GM18861 (cell line): ENCODE data around the gene TLE3.

ENCODE experiments used
- ATAC-seq: cut with Tn5 transposase; IDR thresholded peaks from one replicate; pipeline ENCODE4 v1.9.1; 2021; ENCODE audit not compliant: unreplicated experiment

Gene TLE3

DNA sequence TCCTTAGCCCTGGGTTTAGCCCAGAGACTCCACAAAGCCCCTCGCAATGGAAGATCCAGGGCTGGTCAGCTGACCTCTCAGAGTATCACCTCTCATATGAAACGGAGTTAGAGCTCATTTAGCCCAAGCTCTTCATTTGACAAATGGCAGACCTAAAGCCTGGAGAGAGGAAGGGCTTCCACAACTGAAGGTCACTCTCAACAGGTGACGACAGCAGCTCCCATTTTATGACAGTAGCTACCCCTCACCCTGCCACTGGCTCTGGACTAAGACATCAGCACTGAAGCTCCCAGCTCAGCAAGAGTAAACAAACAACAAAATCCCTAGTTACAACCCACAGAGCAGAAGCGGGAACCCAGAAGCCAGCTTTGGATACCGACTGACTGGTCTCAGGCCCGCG lies 33.7 kb downstream of the TLE3 start:
- ATAC-seq: no peak

GRCh38 chr15:70063261-70063925 lies 34.3 kb downstream of the TLE3 start:
- no peak for ATAC-seq

DNA sequence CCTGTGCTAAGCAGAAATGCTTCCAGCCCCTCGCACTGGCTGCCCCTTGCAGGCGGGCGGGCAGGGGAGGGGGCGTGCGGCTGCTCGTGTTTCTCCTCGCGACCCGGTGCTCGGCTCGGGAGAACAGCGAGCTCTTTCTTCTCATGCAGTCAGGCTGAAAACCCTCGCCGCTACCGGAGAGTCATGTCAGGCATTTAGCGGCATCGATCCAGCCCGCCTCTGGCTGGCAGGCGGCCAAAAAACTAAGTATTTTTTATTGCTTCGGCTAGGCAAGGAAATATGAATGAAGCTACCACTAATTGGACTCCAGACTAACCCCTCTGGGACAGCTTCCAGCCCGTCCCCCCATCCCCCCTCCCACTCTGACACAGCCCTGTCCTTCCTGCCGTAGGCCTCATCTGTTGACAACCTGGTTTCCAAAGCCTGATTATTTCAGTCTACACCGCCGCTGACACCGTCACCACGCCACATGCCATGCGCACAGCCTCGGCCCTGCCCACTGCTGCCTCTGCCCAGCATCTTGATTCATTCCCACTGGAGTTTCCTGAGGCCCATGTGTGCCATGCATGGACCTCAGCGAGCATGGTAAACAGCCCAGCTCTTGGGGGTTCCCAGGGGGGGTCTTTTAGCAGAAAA lies 35.3 kb downstream of the TLE3 start:
- ATAC-seq: no peak

- ATAC-seq: no peak
These were observed 35.9 kb downstream of the TLE3 start for GRCh38 chr15:70061696-70062270.

DNA sequence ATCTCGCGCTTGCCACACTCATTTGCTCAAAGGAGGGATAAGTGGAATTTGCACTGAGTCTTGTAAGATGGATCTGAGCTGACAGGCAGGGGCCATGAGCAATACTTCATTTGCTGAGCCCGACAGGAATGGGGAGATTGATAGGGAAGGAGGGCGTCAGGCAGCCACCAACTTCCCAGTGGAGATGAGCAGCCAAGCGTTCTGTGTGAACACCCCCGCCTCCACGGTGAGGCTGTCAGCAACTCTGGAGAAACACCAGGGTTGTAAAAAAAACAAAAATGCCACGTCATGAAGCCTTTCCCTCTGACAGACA lies 36.8 kb downstream of the TLE3 start:
- ATAC-seq: no peak

DNA sequence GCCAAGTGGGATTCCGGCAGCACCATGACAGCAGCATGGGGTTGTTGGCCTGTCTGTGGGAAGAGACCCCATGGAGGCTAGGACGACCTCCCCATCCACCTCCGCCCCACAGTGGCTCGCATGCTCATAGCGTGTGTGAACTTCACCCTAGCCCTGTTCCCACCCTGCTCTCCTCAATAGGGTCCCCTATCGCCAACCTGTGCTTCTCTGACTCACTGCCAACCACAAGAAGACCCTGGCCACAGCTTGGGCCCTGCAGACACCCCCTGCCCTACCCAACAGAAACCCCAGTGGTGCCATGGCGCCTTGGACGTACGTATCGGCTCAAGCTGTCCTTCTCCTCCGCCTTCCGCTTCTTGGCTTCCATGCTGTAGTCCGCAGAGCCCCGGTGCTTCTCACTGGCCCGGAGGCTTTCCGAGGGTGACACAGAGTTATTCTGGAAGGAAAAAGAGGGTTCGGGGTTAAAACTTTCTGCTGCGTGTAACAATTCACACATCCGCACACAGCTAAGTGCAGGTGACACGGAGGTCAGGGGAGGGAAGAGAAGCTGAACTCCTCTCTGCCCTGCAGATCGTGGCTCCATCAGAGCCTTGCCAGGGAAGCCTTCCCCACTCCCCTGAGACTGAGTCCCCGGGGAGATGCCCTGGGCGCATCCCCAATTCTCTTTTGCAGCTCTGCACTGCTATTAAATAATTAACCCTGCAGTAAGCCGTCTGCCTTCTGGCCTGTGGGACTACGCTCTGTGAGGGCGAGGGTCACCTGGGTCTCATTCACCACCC lies 37.3 kb downstream of the TLE3 start:
- no peak for ATAC-seq

GRCh38 chr15:70059476-70060213 lies 38.1 kb downstream of the TLE3 start:
- ATAC-seq: no peak

- no peak for ATAC-seq
These were observed 38.9 kb downstream of the TLE3 start for GRCh38 chr15:70058642-70059360.

DNA sequence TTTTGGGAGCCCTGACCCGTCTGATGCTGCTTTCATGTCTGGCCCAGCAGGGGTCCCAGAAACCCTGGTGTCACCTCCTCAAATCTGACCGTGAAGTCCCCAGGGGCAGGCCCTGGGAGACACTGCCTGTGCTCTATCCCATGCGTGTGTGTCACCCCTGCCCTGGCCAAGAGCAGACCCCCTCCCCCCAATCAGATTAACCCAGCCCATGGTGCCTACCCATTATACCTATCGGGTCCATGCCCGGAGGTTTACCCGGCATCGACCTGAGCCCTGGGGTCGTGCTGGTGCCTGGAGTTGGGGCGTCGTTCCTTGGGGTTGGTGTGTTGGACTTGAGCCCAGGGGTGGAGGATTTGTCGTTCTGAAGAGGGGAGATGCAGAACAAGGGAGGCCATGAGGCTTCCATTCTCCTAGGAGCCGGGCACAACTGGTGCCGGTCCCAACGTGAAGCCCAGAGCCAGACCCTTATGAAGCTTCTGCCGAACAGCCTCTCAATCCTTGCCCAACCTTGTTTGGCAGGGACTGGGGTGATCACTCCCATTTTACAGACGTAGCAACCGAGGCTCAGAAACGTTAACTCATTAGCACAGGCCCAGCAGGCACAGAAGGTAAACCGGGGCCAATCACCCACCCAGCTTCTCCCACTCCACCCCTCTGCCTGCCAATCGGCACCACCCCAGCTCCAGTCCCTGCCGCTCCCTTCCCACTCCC lies 39.6 kb downstream of the TLE3 start:
- no peak for ATAC-seq

- ATAC-seq: no peak
These were observed 41.5 kb downstream of the TLE3 start for GRCh38 chr15:70056091-70056680.

- no peak for ATAC-seq
These were observed 42.1 kb downstream of the TLE3 start for GRCh38 chr15:70055601-70056051.

DNA sequence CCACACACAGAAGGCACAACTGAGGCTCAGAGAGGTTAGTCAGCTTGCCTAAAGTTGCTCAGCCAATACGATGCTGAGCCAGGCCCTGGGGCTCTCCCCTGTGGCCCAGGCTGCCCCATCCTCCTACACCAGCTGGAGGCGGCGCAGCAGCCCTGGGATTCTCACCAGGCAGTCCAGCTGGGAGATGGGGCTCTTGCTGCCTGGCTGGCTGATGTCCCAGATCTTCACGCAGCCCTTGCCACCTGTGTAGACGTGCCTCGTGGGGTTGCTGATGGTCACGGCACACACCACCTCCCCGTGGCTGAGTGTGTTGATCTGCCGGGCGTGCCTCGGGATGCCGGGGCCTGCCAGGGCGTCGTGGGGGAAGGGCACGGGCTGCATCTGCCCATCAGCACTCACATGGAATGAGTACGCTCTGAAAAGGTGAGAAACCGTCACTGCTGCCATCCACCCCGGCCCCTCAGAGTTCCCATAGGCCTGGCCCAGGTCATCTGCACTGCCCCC lies 42.8 kb downstream of the TLE3 start:
- no peak for ATAC-seq

- ATAC-seq: no peak
These were observed 43.4 kb downstream of the TLE3 start for GRCh38 chr15:70054366-70054765.

DNA sequence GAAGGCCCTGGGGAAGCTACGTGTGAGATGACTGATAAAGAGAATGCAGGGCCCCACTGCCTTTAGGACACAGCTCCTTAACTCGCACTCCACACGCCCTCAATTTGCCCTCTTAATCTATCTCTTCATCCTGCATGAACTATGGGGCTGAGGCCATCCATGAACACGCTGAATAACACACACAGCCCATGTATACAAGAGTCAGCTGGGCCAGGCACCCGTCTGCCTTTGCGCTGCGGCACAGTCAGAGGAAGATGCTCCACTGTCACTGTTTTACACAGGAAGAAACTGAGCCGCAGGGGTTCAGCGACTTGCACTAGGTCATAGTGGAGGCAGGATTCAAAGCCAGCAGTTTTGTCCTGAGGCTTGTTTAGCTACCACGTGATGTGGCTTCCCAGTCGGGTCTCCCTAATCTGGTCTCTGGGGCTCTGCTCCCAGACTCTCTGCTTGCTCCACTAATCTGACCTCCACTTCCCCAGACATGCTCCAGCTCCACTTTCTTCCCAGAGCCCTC lies 43.9 kb downstream of the TLE3 start:
- ATAC-seq: no peak

- no peak for ATAC-seq
These were observed 44.6 kb downstream of the TLE3 start for GRCh38 chr15:70053001-70053715.

DNA sequence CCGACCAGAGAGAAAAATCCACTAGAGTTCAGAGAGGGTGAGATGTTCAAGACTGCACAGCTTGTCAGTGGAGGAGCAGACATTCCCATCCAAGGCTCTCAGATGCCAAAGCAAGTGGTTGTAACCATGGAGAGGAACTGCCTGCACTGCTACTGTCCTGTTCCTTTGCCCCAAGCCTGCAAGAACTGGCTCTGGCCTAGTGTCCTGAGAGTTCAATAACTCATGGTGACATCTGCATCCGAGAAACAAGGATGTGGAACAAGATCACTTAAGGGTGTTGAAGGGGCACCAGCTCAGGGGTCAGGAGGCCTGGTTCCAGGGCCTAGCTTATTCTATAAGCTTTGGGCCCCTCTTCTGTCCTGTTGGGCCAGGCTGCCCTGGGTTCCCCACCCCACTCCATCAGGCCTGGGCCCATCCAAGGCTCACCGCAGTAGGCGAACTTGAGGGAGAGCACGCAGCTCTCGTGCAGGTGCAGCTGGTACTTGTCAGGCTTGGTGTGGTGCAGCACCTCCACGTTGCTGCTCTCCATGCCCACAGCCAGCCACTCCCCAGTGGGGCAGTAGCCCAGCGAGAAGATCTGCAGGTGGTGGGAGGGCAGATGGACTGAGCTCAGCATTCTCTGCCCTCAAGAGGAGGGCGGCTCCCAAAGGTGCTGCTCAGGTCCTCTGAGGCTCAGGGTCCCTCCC lies 45.6 kb downstream of the TLE3 start:
- no peak for ATAC-seq

DNA sequence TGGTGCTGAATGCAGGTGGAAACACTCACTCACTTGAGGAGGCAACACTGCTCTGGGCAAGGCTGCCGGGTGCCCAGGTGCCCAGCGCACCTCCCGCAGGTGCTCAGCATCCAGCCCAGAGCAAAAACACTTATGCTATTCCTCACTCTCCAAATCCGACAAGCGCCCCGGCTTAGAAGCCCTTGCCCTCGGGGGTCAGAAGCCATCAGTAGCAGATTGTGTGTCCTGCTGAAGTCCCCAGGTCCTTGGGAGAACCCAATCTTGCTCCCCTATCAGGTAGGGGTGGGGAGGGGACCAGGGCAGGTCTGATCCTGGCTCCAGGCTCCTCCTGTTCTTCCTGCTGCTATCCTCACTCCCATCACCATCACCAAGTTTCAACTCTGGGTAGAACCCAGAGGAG lies 46.7 kb downstream of the TLE3 start:
- ATAC-seq: no peak

DNA sequence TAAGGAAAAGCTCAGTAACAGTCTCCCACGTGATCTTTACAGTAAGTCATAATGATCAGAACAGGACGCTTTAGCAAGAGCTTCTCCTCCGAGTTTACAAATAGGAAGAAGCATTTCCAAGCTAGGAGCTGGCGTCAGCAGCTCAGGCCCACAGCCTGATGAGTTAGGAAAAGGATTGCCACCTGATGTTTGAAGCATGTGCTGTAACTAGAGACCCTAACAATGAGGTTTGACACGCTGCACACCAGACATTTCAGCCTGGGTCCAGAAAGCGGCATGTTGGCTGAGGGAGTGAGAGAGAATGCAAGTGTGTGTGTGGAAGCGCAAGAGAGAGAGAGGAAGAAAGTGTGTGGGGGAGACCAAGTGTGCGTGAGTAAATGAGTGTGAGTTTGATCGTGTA lies 47.3 kb downstream of the TLE3 start:
- ATAC-seq: no peak
